ENCODE data around the gene ATPAF1. TPM values are rescaled to one million over a fixed set of nuclear protein-coding genes. Genes with fewer than 3 reads are reported as not detected.
A peak's percentile ranks its signal among the peaks of the same experiment; 100 is the strongest.

The ATPAF1 gene, protein sequence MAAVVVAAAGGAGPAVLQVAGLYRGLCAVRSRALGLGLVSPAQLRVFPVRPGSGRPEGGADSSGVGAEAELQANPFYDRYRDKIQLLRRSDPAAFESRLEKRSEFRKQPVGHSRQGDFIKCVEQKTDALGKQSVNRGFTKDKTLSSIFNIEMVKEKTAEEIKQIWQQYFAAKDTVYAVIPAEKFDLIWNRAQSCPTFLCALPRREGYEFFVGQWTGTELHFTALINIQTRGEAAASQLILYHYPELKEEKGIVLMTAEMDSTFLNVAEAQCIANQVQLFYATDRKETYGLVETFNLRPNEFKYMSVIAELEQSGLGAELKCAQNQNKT
- 65.1 and 79.3 TPM in 2 replicates for total RNA-seq (ENCODE audit: low replicate concordance)

DNA sequence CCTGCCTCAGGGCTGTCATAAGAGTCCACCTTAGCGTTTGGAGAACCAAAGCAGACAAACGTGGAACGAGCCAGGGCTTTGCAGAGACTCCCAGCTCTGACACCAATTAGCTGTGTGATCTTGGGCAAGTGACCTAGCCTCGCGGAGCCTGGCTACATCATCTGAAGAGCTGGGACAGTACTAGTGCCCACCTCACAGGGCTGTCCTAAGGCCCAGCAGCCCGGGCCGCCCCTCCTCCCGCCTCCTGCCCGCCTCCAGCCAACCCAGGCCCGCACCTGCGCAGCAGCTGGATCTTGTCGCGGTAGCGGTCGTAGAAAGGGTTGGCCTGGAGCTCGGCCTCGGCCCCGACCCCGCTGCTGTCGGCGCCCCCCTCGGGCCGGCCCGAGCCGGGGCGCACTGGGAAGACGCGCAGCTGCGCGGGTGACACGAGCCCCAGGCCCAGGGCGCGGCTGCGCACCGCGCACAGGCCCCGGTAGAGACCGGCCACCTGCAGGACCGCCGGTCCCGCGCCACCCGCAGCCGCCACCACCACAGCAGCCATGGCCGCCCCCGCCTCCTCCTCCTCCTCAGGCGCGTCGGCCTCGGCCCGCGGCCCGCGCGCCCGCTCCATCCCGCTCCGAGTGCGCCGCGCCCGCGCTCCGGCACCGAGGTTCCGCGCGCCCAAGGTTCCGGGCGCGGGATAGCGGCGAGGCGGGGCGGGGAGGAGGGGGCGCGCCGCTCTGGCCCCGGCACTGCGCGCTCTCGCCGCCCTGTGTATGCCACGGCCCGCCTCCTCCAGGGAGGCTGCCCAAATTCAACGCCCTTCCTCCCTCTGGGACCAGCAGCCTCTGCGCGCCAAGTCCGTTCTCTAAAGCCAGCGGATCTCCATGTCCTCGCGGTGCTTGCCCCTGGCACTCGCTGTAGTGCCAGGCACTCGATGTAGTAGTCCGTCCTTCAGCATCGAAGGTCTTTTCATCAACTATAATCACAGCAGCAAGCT, at the start of gene ATPAF1:
ATPAF1 (minus strand) TSS at position 583 of the 979 bp plus-strand sequence; CDS start at position 541, 42 bp downstream.
- peak within 1 kb of the TSS; percentile 66 for H3K9ac ChIP-seq
- no peaks in the 10 kb centered on the region for H3K9me3 Mint-ChIP-seq
- H3K79me2 ChIP-seq (ENCODE audit: low read depth), result peaks cover 18% of the 10 kb centered on the region
- peaks cover 2% of the 10 kb centered on the region for H3K27me3 Mint-ChIP-seq (ENCODE audit: insufficient read depth, low read depth)
- TF ChIP-seq, protein P1, sequence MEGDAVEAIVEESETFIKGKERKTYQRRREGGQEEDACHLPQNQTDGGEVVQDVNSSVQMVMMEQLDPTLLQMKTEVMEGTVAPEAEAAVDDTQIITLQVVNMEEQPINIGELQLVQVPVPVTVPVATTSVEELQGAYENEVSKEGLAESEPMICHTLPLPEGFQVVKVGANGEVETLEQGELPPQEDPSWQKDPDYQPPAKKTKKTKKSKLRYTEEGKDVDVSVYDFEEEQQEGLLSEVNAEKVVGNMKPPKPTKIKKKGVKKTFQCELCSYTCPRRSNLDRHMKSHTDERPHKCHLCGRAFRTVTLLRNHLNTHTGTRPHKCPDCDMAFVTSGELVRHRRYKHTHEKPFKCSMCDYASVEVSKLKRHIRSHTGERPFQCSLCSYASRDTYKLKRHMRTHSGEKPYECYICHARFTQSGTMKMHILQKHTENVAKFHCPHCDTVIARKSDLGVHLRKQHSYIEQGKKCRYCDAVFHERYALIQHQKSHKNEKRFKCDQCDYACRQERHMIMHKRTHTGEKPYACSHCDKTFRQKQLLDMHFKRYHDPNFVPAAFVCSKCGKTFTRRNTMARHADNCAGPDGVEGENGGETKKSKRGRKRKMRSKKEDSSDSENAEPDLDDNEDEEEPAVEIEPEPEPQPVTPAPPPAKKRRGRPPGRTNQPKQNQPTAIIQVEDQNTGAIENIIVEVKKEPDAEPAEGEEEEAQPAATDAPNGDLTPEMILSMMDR (IDR thresholded peaks at IDR 0.05), result peak; percentile 5
- no peak for TF ChIP-seq EZH2 (IDR thresholded peaks at IDR 0.05)
- peak within 1 kb of the TSS; percentile 99 for H3K4me2 ChIP-seq
- peak within 1 kb of the TSS; percentile 78 for H3K4me3 ChIP-seq
- H3K27ac Mint-ChIP-seq, result peak within 1 kb of the TSS; percentile 21
- no peaks in the 10 kb centered on the region for H3K9me3 ChIP-seq (ENCODE audit: low read depth)
- peaks cover 10% of the 10 kb centered on the region for H3F3A ChIP-seq (ENCODE audit: low read depth)
- peak within 1 kb of the TSS; percentile 90 for H3K4me3 Mint-ChIP-seq
- peaks cover 25% of the 10 kb centered on the region for H3K4me1 ChIP-seq
- H2AFZ ChIP-seq (replicated peaks), result peak within 1 kb of the TSS; percentile 90
- peaks cover 15% of the 10 kb centered on the region for H3K4me1 Mint-ChIP-seq
- DNase-seq (ENCODE audit: low spot score), result peak; percentile 89
- H3K27ac ChIP-seq, result no peak within 1 kb of the TSS
- H4K20me1 ChIP-seq (ENCODE audit: low read depth), result peaks cover 8% of the 10 kb centered on the region
- H3K36me3 ChIP-seq, result peaks cover 5% of the 10 kb centered on the region
- no peaks in the 10 kb centered on the region for H3K27me3 ChIP-seq
- H3K36me3 Mint-ChIP-seq, result peaks cover 7% of the 10 kb centered on the region

- H3K27me3 Mint-ChIP-seq (ENCODE audit: insufficient read depth, low read depth), result peaks cover 5% of the 10 kb centered on the region
- H3K4me2 ChIP-seq, result peak overlapping the region; percentile 95
- peaks cover 26% of the 10 kb centered on the region for H3K79me2 ChIP-seq (ENCODE audit: low read depth)
- no peak for DNase-seq (ENCODE audit: low spot score)
- H3K9me3 Mint-ChIP-seq, result no peaks in the 10 kb centered on the region
- no peaks in the 10 kb centered on the region for H3K9me3 ChIP-seq (ENCODE audit: low read depth)
- peak overlapping the region; percentile 98 for H3K4me3 Mint-ChIP-seq
- H3K36me3 Mint-ChIP-seq, result peaks cover 2% of the 10 kb centered on the region
- H2AFZ ChIP-seq (replicated peaks), result no peak overlapping the region
- peaks cover 7% of the 10 kb centered on the region for H3F3A ChIP-seq (ENCODE audit: low read depth)
- peak overlapping the region; percentile 84 for H3K9ac ChIP-seq
- peaks cover 4% of the 10 kb centered on the region for H3K36me3 ChIP-seq
- H3K4me1 Mint-ChIP-seq, result peaks cover 29% of the 10 kb centered on the region
- H4K20me1 ChIP-seq (ENCODE audit: low read depth), result peaks cover 29% of the 10 kb centered on the region
- H3K27ac ChIP-seq, result no peak overlapping the region
- H3K4me3 ChIP-seq, result peak overlapping the region; percentile 95
- no peaks in the 10 kb centered on the region for H3K27me3 ChIP-seq
- peaks cover 18% of the 10 kb centered on the region for H3K4me1 ChIP-seq
- H3K27ac Mint-ChIP-seq, result peak overlapping the region; percentile 80
- TF ChIP-seq, protein P1 (IDR thresholded peaks at IDR 0.05), result no peak
- TF ChIP-seq EZH2phosphoT487 (IDR thresholded peaks at IDR 0.05), result no peak
- TF ChIP-seq EZH2 (IDR thresholded peaks at IDR 0.05), result no peak
These were observed 49.5 kb upstream of the ATPAF1 start for GRCh38 chr1:46717654-46718053.

GRCh38 chr1:46714976-46715375, 46.8 kb upstream of the ATPAF1 start:
- no peak overlapping the region for H3K4me3 Mint-ChIP-seq
- no peak for DNase-seq (ENCODE audit: low spot score)
- Histone ChIP-seq H3K4me1 (peaks cover 18% of the 10 kb centered on the region), H3K4me2 (no peak overlapping the region), H3F3A (ENCODE audit: low read depth) (peaks cover 7% of the 10 kb centered on the region), H3K4me3 (no peak overlapping the region), H3K27me3 (no peaks in the 10 kb centered on the region), H3K9ac (no peak overlapping the region), H3K79me2 (ENCODE audit: low read depth) (peaks cover 26% of the 10 kb centered on the region), H3K36me3 (peaks cover 9% of the 10 kb centered on the region), H3K9me3 (ENCODE audit: low read depth) (no peaks in the 10 kb centered on the region), H3K27ac (no peak overlapping the region), H4K20me1 (ENCODE audit: low read depth) (peaks cover 29% of the 10 kb centered on the region), H2AFZ (replicated peaks) (no peak overlapping the region)
- no peaks in the 10 kb centered on the region for H3K9me3 Mint-ChIP-seq
- H3K4me1 Mint-ChIP-seq, result peaks cover 29% of the 10 kb centered on the region
- TF ChIP-seq, protein P1 (IDR thresholded peaks at IDR 0.05), result no peak
- TF ChIP-seq EZH2 (IDR thresholded peaks at IDR 0.05), result no peak
- TF ChIP-seq EZH2phosphoT487 (IDR thresholded peaks at IDR 0.05), result no peak
- H3K36me3 Mint-ChIP-seq, result peaks cover 2% of the 10 kb centered on the region
- no peak overlapping the region for H3K27ac Mint-ChIP-seq
- H3K27me3 Mint-ChIP-seq (ENCODE audit: insufficient read depth, low read depth), result peaks cover 5% of the 10 kb centered on the region

Data from neural progenitor cell (in vitro differentiated cells).